BE2C (cell line): ENCODE results near the gene GPC3.

Experiments used
- DNase-seq: peaks from one replicate; pipeline ENCODE4 v3.0.0-alpha.2; 2020
- H3K27me3 ChIP-seq: fragments of 250-450 bp; sonication (Bioruptor Pico); 2 replicates; pipeline ENCODE4 v1.5.1; 2020; ENCODE audit warnings: mild to moderate bottlenecking
- H3K36me3 ChIP-seq: fragments of 250-450 bp; sonication (Bioruptor Pico); 2 replicates; pipeline ENCODE4 v1.5.1; 2020; ENCODE audit warnings: mild to moderate bottlenecking
- H3K4me1 ChIP-seq: fragments of 250-450 bp; sonication (Bioruptor Pico); 2 replicates; pipeline ENCODE4 v1.5.1; 2020
- H3K4me3 ChIP-seq: 2 replicates; pipeline ENCODE4 v1.5.1; 2011; ENCODE audit warnings: low read depth, low read length
- H3K9me3 ChIP-seq: fragments of 250-450 bp; sonication (Bioruptor Pico); 2 replicates; pipeline ENCODE4 v1.5.1; 2020
- TF ChIP-seq, protein P1 (sequence below): IDR thresholded peaks from 2 replicates; pipeline ENCODE4 v1.5.1; 2012; ENCODE audit warnings: mild to moderate bottlenecking, low read depth, low read length

The GPC3 gene

GRCh38 chrX:133493366-133493765 lies 492.0 kb downstream of the GPC3 start:
- TF ChIP-seq, protein P1, sequence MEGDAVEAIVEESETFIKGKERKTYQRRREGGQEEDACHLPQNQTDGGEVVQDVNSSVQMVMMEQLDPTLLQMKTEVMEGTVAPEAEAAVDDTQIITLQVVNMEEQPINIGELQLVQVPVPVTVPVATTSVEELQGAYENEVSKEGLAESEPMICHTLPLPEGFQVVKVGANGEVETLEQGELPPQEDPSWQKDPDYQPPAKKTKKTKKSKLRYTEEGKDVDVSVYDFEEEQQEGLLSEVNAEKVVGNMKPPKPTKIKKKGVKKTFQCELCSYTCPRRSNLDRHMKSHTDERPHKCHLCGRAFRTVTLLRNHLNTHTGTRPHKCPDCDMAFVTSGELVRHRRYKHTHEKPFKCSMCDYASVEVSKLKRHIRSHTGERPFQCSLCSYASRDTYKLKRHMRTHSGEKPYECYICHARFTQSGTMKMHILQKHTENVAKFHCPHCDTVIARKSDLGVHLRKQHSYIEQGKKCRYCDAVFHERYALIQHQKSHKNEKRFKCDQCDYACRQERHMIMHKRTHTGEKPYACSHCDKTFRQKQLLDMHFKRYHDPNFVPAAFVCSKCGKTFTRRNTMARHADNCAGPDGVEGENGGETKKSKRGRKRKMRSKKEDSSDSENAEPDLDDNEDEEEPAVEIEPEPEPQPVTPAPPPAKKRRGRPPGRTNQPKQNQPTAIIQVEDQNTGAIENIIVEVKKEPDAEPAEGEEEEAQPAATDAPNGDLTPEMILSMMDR, result no peak

DNA sequence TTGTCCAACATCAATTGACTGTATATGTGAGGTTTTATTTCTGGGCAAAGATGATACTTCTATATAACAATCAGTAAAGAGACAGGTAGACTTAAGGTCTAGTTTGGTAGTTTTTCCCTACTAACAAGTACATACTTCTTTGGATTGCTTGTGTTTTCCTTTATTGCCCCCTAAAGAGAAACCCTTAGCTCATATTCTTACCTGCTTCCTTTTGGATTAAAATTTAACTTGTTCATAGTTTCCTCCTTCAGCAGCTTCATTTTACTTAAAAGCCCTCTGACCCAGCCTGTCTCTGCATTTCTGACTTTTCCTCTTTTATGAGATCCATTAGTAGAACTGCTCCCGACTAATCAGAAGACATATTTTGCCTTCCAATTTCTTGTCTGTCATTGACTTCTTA lies 494.4 kb downstream of the GPC3 start:
- TF ChIP-seq, protein P1, result no peak
- Histone ChIP-seq H3K9me3 (no peaks in the 10 kb centered on the region), H3K36me3 (no peaks in the 10 kb centered on the region), H3K27me3 (no peaks in the 10 kb centered on the region), H3K4me1 (no peaks in the 10 kb centered on the region), H3K4me3 (no peak overlapping the region)
- no peak for DNase-seq

More at GRCh38 chrX:133493366-133493765, 492.0 kb downstream of the GPC3 start:
- Histone ChIP-seq H3K4me3 (no peak overlapping the region), H3K27me3 (no peaks in the 10 kb centered on the region), H3K36me3 (no peaks in the 10 kb centered on the region), H3K9me3 (no peaks in the 10 kb centered on the region), H3K4me1 (no peaks in the 10 kb centered on the region)
- no peak for DNase-seq
